C4-2B (cell line): ENCODE data around the gene SH3BGRL2.

Experiments used
- ZFX ChIP-seq: fragments of 450-650 bp; IDR thresholded peaks from 2 replicates; pipeline ENCODE4 v1.6.1; 2017
- TF ChIP-seq, protein P1 (sequence below): fragments of 450-650 bp; conservative IDR thresholded peaks from 2 replicates; pipeline ENCODE4 v1.5.1; 2017; ENCODE audit warnings: mild to moderate bottlenecking

DNA sequence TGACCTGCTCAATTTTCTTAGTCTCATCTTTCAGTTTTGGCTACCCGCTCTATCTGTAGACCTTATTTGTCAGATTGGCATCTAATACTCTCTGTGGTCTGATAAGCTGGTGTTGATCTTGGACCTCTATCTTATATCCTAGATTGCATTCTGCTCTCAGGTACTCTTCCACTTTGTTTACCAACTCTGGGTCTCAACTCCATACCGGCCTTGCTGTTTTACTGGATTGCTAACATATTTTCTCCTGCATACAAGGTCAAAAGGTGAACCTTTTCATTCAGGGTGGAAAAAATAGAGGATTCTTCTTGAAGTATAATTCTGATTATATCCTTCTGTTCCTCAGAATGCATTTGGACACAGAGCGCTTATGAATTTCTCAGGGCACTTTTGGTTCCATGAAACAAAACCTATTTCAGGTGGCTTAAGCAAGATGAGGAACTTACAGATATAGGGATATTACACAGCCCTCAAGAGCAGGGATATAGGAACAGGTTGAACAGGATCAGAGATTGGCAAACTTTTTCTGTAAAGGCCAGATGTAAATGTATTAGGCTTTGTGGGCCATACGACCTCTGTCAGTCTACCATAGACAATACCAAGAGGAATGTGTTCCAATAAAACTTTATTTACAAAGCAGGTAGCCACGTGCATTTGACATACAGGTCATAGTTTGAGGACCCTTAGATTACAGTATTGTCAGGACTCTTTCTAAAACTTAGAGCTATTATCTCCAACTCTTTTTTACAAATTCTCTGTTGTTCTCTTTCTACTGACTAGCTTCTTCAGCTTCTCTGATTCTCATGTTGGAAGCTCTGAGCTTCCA lies 2.5 kb upstream of the SH3BGRL2 start:
- TF ChIP-seq, protein P1, sequence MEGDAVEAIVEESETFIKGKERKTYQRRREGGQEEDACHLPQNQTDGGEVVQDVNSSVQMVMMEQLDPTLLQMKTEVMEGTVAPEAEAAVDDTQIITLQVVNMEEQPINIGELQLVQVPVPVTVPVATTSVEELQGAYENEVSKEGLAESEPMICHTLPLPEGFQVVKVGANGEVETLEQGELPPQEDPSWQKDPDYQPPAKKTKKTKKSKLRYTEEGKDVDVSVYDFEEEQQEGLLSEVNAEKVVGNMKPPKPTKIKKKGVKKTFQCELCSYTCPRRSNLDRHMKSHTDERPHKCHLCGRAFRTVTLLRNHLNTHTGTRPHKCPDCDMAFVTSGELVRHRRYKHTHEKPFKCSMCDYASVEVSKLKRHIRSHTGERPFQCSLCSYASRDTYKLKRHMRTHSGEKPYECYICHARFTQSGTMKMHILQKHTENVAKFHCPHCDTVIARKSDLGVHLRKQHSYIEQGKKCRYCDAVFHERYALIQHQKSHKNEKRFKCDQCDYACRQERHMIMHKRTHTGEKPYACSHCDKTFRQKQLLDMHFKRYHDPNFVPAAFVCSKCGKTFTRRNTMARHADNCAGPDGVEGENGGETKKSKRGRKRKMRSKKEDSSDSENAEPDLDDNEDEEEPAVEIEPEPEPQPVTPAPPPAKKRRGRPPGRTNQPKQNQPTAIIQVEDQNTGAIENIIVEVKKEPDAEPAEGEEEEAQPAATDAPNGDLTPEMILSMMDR: no peak
- TF ChIP-seq ZFX: no peak
